Peyer's patch (tissue), 4 donors: ENCODE results near the gene VASH1. TPM values are rescaled to one million over a fixed set of nuclear protein-coding genes. Genes with fewer than 3 reads are reported as not detected.
A peak's percentile ranks its signal among the peaks of the same experiment; 100 is the strongest.

Experiments
- DNase-seq, 3 donors: peaks; one replicate each; pipeline ENCODE4 v3.0.0-alpha.2; 2017 to 2019
- H3K27ac ChIP-seq, 4 donors: fragments of 200-600 bp; sonication (generic); one replicate each; pipeline ENCODE4 v1.5.1; 2016 to 2019
- H3K27me3 ChIP-seq, 2 donors: fragments of 200-600 bp; sonication (generic); one replicate each; pipeline ENCODE4 v1.5.1; 2019
- H3K36me3 ChIP-seq, 3 donors: fragments of 200-600 bp; sonication (generic); one replicate each; pipeline ENCODE4 v1.5.1; 2016 to 2019
- H3K4me1 ChIP-seq, 4 donors: fragments of 200-600 bp; sonication (generic); one replicate each; pipeline ENCODE4 v1.5.1; 2016 to 2019
- H3K4me3 ChIP-seq, 4 donors: fragments of 200-600 bp; sonication (generic); 1 replicate in 3 of 4; 2 replicates in 1 of 4; pipeline ENCODE4 v1.5.1; 2016 to 2019; ENCODE audit warnings: mild to moderate bottlenecking in 1 of 4
- H3K9me3 ChIP-seq, 4 donors: fragments of 200-600 bp; sonication (generic); one replicate each; pipeline ENCODE4 v1.5.1; 2016 to 2019; ENCODE audit warnings: mild to moderate bottlenecking in 1 of 4
- POLR2A ChIP-seq, 2 donors: fragments of 450-650 bp; IDR thresholded peaks; one replicate each; pipeline ENCODE4 v1.5.1; 2017; ENCODE audit warnings: antibody characterized with exemption in 2 of 2, mild to moderate bottlenecking in 2 of 2, moderate library complexity in 2 of 2
- total RNA-seq, 4 donors: library from RNA; depleted of rRNA; stranded (reverse); fragments of >200 nt; gene quantifications; one replicate each; pipeline ENCODE4 v1.1.0, GENCODE V29; 2016
- TF ChIP-seq, protein P1 (sequence below), 6 experiments: fragments of 450-650 bp in 4 of 6; fragments of 200-600 bp in 2 of 6; sonication (generic) in 1 of 6; IDR thresholded peaks; one replicate each; pipeline ENCODE4 v1.5.1; 2017 to 2019; ENCODE audit warnings: antibody characterized with exemption in 6 of 6, mild to moderate bottlenecking in 3 of 6, moderate library complexity in 1 of 6

The VASH1 gene
- total RNA-seq, 4 donors from 2014 or later, result 1.6 to 33.0 (median 3.2) TPM

DNA sequence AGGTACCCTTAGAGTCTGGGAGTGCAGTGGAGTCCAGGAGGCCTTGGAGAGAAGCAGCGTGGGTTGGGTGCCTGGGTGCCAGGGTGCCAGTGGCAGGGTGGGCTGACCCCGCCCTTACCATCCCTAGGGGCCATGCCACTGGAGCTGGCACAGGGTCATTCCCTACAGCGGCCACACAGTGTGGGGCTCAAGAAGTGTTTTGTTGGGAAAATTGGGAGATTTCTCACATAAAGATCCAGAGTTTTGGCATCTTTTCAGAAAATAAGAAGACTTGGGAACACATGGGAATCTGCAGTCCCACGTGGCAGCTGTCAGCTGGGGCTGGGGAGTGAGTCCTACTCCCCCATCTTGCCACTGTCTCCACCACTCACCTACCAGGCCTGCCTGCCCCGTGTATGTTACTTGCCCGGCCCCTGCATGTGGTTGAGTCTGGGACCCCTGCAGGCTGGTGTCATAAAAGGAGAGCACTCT is 4.2 kb downstream of the VASH1 start:
- H3K4me1 ChIP-seq, result peaks cover 0 to 38% (median 9%) of the 10 kb centered on the region in 4 donors
- no peak overlapping the region for H3K27ac ChIP-seq
- H3K4me3 ChIP-seq, result no peak overlapping the region
- H3K9me3 ChIP-seq, result no peaks in the 10 kb centered on the region
- DNase-seq, result peak in 2 of 3 donors; percentile 11 to 39
- no peaks in the 10 kb centered on the region for H3K27me3 ChIP-seq
- TF ChIP-seq, protein P1, sequence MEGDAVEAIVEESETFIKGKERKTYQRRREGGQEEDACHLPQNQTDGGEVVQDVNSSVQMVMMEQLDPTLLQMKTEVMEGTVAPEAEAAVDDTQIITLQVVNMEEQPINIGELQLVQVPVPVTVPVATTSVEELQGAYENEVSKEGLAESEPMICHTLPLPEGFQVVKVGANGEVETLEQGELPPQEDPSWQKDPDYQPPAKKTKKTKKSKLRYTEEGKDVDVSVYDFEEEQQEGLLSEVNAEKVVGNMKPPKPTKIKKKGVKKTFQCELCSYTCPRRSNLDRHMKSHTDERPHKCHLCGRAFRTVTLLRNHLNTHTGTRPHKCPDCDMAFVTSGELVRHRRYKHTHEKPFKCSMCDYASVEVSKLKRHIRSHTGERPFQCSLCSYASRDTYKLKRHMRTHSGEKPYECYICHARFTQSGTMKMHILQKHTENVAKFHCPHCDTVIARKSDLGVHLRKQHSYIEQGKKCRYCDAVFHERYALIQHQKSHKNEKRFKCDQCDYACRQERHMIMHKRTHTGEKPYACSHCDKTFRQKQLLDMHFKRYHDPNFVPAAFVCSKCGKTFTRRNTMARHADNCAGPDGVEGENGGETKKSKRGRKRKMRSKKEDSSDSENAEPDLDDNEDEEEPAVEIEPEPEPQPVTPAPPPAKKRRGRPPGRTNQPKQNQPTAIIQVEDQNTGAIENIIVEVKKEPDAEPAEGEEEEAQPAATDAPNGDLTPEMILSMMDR (IDR thresholded peaks at IDR 0.05), result no peak
- no peak for TF ChIP-seq POLR2A (IDR thresholded peaks at IDR 0.05)
- H3K36me3 ChIP-seq, result no peaks in the 10 kb centered on the region

DNA sequence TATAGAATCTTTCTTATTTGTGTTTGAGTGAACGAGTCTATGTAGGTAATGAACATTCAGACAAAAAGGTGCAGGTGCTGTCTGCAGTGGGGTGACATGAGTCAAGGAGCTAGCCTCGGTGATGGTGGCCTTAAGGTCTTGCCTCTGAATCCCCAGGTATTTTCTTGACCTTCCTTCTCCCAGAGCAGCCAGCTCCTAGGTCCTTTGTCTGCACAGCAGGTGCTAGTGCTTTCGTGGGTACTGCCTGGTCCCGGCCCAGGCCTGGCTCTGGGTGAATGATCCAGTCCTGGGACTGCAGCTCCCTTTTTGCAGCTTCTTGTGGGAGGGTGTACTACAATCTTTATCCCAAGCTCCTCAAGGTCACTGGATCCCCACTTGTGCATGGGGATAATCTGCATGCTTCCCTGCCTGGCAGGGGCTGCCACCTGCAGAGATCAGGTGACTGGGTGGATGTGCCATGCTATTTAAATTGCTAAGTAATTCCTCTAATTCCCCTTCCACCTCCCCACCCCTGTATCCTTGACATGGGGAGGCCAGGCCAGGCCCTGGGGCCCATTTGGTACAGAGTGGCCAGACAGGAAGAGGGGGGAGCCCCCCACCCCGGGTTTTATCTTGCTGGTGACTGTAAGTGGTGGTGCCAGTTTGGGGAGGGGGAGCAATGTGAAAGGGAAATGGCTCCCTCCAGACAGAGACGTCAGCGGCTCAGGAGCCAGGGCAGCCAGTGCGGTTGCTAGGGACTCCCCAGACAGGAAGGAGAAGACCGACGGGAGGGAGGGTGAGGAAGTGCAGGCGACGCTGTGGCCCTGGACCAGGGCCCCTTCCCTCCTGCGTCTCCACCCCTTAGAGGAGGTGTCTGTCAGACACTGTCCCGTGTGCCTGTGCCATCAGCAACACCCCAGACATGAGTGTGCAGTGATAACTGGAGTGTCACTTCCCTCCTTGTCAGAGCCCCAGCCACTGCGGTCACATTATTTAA is 6.7 kb downstream of the VASH1 start:
- Histone ChIP-seq H3K4me3 (no peak overlapping the region), H3K27ac (peak overlapping the region in 3 of 4 donors; percentile 46 to 74 (median 49)), H3K9me3 (no peaks in the 10 kb centered on the region), H3K36me3 (no peaks in the 10 kb centered on the region), H3K27me3 (no peaks in the 10 kb centered on the region), H3K4me1 (peaks cover 0 to 19% (median 3%) of the 10 kb centered on the region in 4 donors)
- TF ChIP-seq POLR2A (IDR thresholded peaks at IDR 0.05), result no peak
- TF ChIP-seq, protein P1 (IDR thresholded peaks at IDR 0.05), result peak in 1 of 6 experiments; percentile 4
- DNase-seq, result peak in 2 of 3 donors; percentile 49 to 76

DNA sequence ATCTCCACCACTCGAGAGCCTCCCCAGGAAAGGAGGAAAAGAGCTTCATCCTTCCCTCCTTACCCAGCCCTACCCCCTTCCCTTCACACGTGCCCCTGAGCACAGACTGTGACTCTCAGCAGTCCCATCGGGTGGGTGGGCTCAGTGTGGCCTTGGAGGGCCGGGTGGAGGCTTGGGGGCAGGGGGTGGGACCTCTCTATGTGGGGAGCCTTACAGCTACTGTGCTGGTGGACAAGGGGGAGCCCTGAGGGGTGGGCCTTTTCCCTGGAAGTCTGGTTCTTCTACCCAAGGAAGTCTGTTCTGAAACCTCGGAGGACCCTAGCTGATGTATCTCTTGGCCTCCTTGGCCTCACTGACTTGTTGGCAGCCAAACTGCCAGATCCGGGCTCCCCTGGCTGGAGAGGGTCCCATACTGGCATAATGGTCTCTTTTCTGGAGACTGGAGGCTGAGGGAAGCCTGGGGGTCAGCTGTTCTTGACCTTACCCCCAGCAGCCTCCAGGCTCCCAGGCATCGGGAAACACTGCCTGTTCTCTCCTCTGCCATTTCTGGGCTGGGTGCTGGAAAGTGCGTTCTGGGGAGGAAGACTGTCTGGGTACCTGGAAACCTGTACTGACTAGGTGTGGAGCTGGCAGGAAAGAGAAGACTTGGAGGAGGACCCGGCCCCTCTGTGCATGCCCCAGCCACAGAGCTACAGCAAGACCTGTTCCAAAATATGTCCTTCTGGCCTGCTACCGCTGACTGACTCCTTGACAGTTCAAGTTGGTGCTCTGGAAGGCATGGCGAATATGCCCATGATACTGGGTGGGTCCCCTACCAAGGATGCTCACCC is 7.6 kb downstream of the VASH1 start:
- peak in 2 of 3 donors; percentile 2 to 41 for DNase-seq
- H3K4me1 ChIP-seq, result peaks cover 0 to 25% (median 3%) of the 10 kb centered on the region in 4 donors
- peak overlapping the region in 3 of 4 donors; percentile 46 to 74 (median 49) for H3K27ac ChIP-seq
- H3K27me3 ChIP-seq, result no peaks in the 10 kb centered on the region
- no peaks in the 10 kb centered on the region for H3K9me3 ChIP-seq
- H3K36me3 ChIP-seq, result no peaks in the 10 kb centered on the region
- no peak overlapping the region for H3K4me3 ChIP-seq
- no peak for TF ChIP-seq POLR2A (IDR thresholded peaks at IDR 0.05)
- TF ChIP-seq, protein P1 (IDR thresholded peaks at IDR 0.05), result no peak

DNA sequence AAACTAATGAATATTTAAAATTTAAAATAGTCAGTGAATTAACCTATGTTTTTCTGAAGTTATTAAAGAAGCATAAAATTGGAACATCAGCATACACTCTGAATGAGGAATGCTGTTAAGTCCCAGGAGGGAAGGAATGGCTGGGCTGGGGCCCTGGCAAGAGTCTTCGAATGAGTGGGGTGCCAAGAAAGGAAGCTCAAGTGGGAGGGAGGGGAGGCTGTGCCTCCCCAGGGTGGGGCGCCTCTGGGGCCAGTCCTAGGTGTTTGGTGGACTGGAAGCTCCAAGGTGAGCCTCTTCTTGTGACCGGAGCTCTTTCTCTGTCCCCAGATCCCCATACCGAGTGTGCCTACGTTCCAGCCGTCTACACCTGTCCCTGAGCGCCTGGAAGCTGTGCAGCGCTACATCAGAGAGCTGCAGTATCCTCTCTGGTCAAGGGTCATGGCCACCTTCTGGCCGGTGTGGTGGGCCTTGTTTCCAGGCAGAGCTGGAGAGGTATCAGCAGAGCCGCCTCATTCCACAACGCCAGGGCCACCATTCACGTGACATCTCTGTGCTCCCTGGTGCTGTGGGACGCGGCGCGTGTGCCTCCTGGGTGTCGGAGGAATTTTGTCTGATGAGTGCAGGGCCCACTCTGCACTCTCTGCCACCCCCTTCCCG is 8.5 kb downstream of the VASH1 start:
- no peaks in the 10 kb centered on the region for H3K27me3 ChIP-seq
- TF ChIP-seq, protein P1 (IDR thresholded peaks at IDR 0.05), result no peak
- TF ChIP-seq POLR2A (IDR thresholded peaks at IDR 0.05), result no peak
- no peaks in the 10 kb centered on the region for H3K9me3 ChIP-seq
- peak in 2 of 3 donors; percentile 11 to 37 for DNase-seq
- no peaks in the 10 kb centered on the region for H3K36me3 ChIP-seq
- peaks cover 0 to 26% (median 3%) of the 10 kb centered on the region in 4 donors for H3K4me1 ChIP-seq
- no peak overlapping the region for H3K27ac ChIP-seq
- no peak overlapping the region for H3K4me3 ChIP-seq
